Measurements from ENCODE around the gene ART4. TPM values are rescaled to one million over a fixed set of nuclear protein-coding genes. Genes with fewer than 3 reads are reported as not detected.

Gene ART4
- total RNA-seq, 2 donors from 2014 or later: 38.0 to 66.6 TPM

DNA sequence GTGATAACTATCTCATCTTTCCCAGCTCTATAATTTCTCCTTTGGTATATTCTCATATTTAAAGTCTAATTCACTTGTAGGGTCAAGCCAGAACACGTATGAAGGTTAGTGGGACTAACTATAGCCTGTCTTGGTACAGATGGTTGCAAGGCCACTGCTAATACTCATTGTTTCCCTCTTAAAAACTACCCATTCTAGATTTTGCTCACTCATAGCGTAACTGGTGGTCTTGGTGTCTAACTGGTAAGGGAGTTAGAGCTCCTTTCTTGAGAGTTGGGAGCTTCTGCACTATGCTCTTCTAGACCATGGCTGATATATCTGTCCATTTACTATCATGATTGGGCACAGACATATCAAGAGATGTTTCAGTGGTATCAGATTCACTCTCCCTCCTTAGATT lies 33.5 kb upstream of the ART4 start:
- Histone ChIP-seq H3K4me3 (no peak overlapping the region), H3K27me3 (replicated peaks; ENCODE audit: insufficient read depth) (no peaks in the 10 kb centered on the region), H3K36me3 (peaks cover 2% of the 10 kb centered on the region), H3K4me1 (ENCODE audit: control insufficient read depth in 1 of 2, low read depth in 2 of 2) (peaks cover 0 to 4% of the 10 kb centered on the region in 2 donors), H3K27ac (no peak overlapping the region), H3K9me3 (no peaks in the 10 kb centered on the region)
- DNase-seq (ENCODE audit: low spot score) (no peak), ATAC-seq (ENCODE audit: insufficient number of reproducible peaks, low FRiP score, low read depth) (no peak)
- TF ChIP-seq, protein P1, sequence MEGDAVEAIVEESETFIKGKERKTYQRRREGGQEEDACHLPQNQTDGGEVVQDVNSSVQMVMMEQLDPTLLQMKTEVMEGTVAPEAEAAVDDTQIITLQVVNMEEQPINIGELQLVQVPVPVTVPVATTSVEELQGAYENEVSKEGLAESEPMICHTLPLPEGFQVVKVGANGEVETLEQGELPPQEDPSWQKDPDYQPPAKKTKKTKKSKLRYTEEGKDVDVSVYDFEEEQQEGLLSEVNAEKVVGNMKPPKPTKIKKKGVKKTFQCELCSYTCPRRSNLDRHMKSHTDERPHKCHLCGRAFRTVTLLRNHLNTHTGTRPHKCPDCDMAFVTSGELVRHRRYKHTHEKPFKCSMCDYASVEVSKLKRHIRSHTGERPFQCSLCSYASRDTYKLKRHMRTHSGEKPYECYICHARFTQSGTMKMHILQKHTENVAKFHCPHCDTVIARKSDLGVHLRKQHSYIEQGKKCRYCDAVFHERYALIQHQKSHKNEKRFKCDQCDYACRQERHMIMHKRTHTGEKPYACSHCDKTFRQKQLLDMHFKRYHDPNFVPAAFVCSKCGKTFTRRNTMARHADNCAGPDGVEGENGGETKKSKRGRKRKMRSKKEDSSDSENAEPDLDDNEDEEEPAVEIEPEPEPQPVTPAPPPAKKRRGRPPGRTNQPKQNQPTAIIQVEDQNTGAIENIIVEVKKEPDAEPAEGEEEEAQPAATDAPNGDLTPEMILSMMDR (IDR thresholded peaks at IDR 0.05): no peak

DNA sequence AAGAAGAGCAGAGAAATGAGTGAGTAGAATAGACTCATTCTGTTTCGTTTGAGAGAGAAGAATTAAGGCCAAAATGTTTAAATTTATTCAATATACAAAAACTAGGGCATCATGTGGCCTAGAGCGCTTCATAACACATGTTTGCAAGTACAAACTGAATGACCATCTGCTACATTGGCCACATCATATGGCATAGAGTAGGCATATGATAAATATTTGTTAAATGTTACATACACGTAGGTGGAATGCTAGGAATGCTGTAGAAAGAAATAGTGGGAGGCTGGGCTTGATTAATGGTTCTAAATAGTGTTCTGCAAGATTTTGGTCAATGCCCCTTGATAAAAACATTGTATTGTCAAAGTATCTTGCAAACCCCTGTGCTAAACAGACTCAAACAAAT lies 31.6 kb upstream of the ART4 start:
- Histone ChIP-seq H3K36me3 (no peaks in the 10 kb centered on the region), H3K27ac (no peak overlapping the region), H3K9me3 (no peaks in the 10 kb centered on the region), H3K4me3 (no peak overlapping the region), H3K27me3 (replicated peaks; ENCODE audit: insufficient read depth) (no peaks in the 10 kb centered on the region), H3K4me1 (ENCODE audit: control insufficient read depth in 1 of 2, low read depth in 2 of 2) (no peaks in the 10 kb centered on the region)
- TF ChIP-seq, protein P1 (IDR thresholded peaks at IDR 0.05): no peak
- ATAC-seq (ENCODE audit: insufficient number of reproducible peaks, low FRiP score, low read depth) (no peak), DNase-seq (ENCODE audit: low spot score) (no peak)

DNA sequence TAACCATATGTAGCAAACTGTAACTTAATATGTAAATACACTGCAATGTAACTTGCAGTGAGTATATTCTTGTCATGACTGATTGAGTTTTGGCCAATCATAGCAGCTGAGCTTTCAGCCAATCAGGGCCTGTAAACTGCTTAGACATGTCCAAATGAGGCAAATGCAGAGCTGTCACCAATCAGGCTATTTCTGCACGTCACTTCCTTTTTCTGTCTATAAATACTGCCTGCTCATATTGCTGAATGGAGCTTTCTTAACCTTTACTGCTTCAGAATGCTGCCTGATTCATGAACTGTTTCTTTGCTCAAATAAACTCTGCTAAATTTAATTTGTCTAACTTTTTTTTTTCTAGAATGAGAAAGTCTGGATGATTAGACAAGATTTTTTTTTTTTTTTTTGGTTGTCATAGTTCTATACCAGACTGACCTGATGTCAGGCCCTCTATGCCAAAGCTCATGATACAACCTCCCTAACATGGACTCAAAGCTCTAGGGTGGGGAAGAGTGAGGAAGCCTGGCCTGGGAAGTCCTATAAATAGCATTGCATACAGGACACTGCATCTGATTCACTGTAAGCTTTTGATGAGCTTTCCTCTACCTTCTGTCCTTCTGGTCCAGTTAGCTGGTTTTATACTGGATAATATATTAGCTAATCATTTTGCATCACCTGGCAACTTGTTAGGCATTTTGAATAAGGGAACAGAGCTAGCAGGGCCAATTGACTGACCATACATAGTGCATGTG lies 30.3 kb upstream of the ART4 start:
- ATAC-seq (ENCODE audit: insufficient number of reproducible peaks, low FRiP score, low read depth) (no peak), DNase-seq (ENCODE audit: low spot score) (no peak)
- Histone ChIP-seq H3K27ac (no peak overlapping the region), H3K4me1 (ENCODE audit: control insufficient read depth in 1 of 2, low read depth in 2 of 2) (no peaks in the 10 kb centered on the region), H3K36me3 (no peaks in the 10 kb centered on the region), H3K27me3 (replicated peaks; ENCODE audit: insufficient read depth) (no peaks in the 10 kb centered on the region), H3K9me3 (no peaks in the 10 kb centered on the region), H3K4me3 (no peak overlapping the region)
- TF ChIP-seq, protein P1 (IDR thresholded peaks at IDR 0.05): no peak

DNA sequence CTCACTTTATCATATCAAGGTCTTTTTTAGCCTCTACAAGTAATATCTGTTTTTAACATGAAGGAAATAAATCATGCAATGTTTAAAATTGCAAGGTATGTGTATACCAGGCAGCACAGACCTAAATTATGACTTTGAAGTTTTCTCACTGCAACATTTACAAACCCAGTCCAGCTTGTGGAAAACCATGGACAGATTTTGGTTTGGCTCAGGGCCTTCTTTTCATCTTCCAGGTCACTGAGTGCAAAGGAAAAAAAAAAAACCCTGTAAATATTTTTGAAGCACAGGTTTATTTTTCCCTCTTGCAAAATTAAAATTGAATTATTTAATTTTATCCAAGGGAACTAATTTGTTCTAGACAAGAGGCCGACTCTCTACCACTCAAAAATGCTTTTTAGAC lies 28.6 kb upstream of the ART4 start:
- DNase-seq (ENCODE audit: low spot score) (no peak), ATAC-seq (ENCODE audit: insufficient number of reproducible peaks, low FRiP score, low read depth) (no peak)
- Histone ChIP-seq H3K27me3 (replicated peaks; ENCODE audit: insufficient read depth) (no peaks in the 10 kb centered on the region), H3K9me3 (no peaks in the 10 kb centered on the region), H3K27ac (no peak overlapping the region), H3K4me1 (ENCODE audit: control insufficient read depth in 1 of 2, low read depth in 2 of 2) (no peaks in the 10 kb centered on the region), H3K36me3 (no peaks in the 10 kb centered on the region), H3K4me3 (no peak overlapping the region)
- TF ChIP-seq, protein P1 (IDR thresholded peaks at IDR 0.05): no peak

DNA sequence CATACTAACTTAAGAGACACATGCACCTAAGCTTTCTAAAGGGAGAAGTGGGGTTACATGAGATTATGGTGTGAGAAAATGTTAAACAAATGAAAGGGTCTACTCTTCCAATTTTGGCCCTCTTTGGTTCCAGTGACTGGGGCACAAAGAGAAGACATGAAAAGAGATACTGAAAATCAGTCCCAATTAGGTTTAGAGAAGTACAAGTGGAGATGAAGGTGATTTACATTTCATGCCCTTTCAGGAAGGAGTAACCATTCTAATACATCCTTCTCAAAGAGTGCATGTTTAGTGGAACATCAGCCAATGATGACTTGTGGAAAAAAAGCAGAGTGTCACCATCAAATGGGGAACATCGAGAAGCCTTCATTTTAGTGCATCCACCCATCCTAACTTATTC lies 27.9 kb upstream of the ART4 start:
- DNase-seq (ENCODE audit: low spot score): no peak
- Histone ChIP-seq H3K27ac (no peak overlapping the region), H3K9me3 (no peaks in the 10 kb centered on the region), H3K36me3 (no peaks in the 10 kb centered on the region), H3K27me3 (replicated peaks; ENCODE audit: insufficient read depth) (no peaks in the 10 kb centered on the region), H3K4me1 (ENCODE audit: control insufficient read depth in 1 of 2, low read depth in 2 of 2) (no peaks in the 10 kb centered on the region), H3K4me3 (no peak overlapping the region)
- TF ChIP-seq, protein P1 (IDR thresholded peaks at IDR 0.05): no peak
- ATAC-seq (ENCODE audit: insufficient number of reproducible peaks, low FRiP score, low read depth): no peak
